OCI-LY7 (cell line): ENCODE measurements around the gene ARL15.

ENCODE experiments used
- EZH2phosphoT487 ChIP-seq: fragments of 200-600 bp; sonication (generic); IDR thresholded peaks from 2 replicates; pipeline ENCODE4 v1.6.1; 2018; ENCODE audit warnings: low read depth, borderline replicate concordance, mild to moderate bottlenecking, mixed run types, antibody characterized with exemption, low read length, moderate library complexity, mixed read lengths
- TF ChIP-seq, protein P1 (sequence below): fragments of 200-600 bp; sonication (generic); conservative IDR thresholded peaks from 2 replicates; pipeline ENCODE4 v1.5.1; 2014; ENCODE audit warnings: mild to moderate bottlenecking, antibody characterized with exemption, low read length, moderate library complexity, mixed read lengths

DNA sequence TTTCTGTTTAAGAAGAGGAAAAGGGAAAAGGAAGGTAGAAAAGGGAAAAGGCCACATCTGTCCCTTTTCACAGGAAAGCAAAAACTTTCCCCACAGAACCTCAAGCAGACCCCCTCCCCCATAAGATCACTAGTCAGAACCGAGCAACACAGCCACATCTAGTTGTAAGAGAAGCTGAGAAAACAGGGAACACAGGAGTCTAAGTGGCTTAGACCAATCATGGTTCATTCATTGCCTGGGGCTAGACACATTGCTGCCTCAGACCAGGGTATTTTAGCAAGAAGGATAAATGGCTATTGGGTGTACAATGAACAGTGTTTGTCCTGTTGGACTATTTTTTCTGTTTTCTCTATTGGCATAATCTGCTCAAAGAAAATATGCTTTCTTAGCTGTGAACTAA is 98.0 kb downstream of the ARL15 start:
- TF ChIP-seq, protein P1, sequence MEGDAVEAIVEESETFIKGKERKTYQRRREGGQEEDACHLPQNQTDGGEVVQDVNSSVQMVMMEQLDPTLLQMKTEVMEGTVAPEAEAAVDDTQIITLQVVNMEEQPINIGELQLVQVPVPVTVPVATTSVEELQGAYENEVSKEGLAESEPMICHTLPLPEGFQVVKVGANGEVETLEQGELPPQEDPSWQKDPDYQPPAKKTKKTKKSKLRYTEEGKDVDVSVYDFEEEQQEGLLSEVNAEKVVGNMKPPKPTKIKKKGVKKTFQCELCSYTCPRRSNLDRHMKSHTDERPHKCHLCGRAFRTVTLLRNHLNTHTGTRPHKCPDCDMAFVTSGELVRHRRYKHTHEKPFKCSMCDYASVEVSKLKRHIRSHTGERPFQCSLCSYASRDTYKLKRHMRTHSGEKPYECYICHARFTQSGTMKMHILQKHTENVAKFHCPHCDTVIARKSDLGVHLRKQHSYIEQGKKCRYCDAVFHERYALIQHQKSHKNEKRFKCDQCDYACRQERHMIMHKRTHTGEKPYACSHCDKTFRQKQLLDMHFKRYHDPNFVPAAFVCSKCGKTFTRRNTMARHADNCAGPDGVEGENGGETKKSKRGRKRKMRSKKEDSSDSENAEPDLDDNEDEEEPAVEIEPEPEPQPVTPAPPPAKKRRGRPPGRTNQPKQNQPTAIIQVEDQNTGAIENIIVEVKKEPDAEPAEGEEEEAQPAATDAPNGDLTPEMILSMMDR = no peak
- TF ChIP-seq EZH2phosphoT487 = no peak
